ENCODE results near the gene RNF224. TPM values are rescaled to one million over a fixed set of nuclear protein-coding genes. Genes with fewer than 3 reads are reported as not detected.

RNF224 gene
- total and polyA plus RNA-seq, 2 of the 13 experiments (the other 11 are each of a cell fraction or from before 2014, with no cell fraction given), result 0.09 TPM; not detected in 1

DNA sequence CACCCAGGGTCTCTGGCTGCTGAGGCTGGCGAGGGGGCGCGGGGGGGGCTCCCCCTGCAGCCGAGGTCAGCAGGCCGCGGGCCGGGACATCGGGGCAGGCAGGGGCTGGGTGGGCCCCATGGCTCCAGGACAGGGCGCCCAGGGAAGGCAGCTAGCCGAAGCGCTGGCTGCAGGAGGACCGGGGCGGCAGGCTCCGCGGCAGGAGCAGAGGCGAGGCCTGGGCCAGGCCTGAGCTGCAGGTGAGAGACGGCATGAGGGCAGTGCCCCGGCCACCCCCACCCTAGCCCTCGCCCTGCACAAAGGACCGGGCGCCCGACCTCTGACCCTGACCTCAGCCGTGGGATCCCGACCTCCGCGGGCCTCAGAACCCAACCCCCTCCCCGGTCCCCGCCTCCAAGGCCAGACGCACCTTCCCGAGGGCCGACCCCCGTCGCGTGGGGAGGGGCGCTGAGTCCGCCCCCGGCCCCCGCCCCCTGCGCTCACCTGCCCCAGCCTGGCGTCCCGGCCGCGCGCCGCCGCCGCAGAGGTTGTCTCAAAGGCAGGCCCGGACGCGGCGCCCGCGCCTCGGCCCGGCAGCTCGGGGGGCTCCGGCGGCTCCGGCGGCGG lies 5.7 kb upstream of the RNF224 start (continued):
- TF ChIP-seq, protein P1, sequence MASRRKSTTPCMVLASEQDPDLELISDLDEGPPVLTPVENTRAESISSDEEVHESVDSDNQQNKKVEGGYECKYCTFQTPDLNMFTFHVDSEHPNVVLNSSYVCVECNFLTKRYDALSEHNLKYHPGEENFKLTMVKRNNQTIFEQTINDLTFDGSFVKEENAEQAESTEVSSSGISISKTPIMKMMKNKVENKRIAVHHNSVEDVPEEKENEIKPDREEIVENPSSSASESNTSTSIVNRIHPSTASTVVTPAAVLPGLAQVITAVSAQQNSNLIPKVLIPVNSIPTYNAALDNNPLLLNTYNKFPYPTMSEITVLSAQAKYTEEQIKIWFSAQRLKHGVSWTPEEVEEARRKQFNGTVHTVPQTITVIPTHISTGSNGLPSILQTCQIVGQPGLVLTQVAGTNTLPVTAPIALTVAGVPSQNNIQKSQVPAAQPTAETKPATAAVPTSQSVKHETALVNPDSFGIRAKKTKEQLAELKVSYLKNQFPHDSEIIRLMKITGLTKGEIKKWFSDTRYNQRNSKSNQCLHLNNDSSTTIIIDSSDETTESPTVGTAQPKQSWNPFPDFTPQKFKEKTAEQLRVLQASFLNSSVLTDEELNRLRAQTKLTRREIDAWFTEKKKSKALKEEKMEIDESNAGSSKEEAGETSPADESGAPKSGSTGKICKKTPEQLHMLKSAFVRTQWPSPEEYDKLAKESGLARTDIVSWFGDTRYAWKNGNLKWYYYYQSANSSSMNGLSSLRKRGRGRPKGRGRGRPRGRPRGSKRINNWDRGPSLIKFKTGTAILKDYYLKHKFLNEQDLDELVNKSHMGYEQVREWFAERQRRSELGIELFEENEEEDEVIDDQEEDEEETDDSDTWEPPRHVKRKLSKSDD (CRISPR knock-in tag; IDR thresholded peaks at IDR 0.05; ENCODE audit: low read depth), result 0 out of 2 replicates have a peak, but pooled peaks have one; percentile 18
- TF ChIP-seq ZFP82 (CRISPR knock-in tag; IDR thresholded peaks at IDR 0.05; ENCODE audit: borderline replicate concordance) (peak; percentile 53; the same call in 1 of the 2 replicates), KLF12 (CRISPR knock-in tag; IDR thresholded peaks at IDR 0.05; ENCODE audit: borderline replicate concordance) (0 out of 2 replicates have a peak, but pooled peaks have one; percentile 46), PITX1 (CRISPR knock-in tag; IDR thresholded peaks at IDR 0.05) (0 out of 2 replicates have a peak, but pooled peaks have one; percentile 27), ZNF746 (CRISPR knock-in tag; IDR thresholded peaks at IDR 0.05) (peak; percentile 59; the same call in 1 of the 2 replicates), ZFX (CRISPR knock-in tag; IDR thresholded peaks at IDR 0.05; ENCODE audit: low read depth) (peak; percentile 58), ZNF687 (CRISPR knock-in tag; IDR thresholded peaks at IDR 0.05) (peak; percentile 77), ZNF367 (CRISPR knock-in tag; IDR thresholded peaks at IDR 0.05; ENCODE audit: borderline replicate concordance) (no peak), NONO (IDR thresholded peaks at IDR 0.05) (no peak), NONO (CRISPR knock-in tag; conservative IDR thresholded peaks at IDR 0.05) (0 out of 2 replicates have a peak, but pooled peaks have one; percentile 23), TGIF2 (CRISPR knock-in tag; IDR thresholded peaks at IDR 0.05) (no peak), POLR2AphosphoS2 (IDR thresholded peaks at IDR 0.05; ENCODE audit: low read depth, low read length) (no peak), MXD4 (CRISPR knock-in tag; IDR thresholded peaks at IDR 0.05) (peak; percentile 25; the same call in 1 of the 2 replicates), SP5 (CRISPR knock-in tag; IDR thresholded peaks at IDR 0.05; ENCODE audit: borderline replicate concordance, low read depth) (peak; percentile 72), EEA1 (CRISPR knock-in tag; IDR thresholded peaks at IDR 0.05; ENCODE audit: borderline replicate concordance) (no peak), ZKSCAN8 (CRISPR knock-in tag; IDR thresholded peaks at IDR 0.05; ENCODE audit: borderline replicate concordance) (no peak), ZNF543 (CRISPR knock-in tag; IDR thresholded peaks at IDR 0.05) (peak; percentile 36; the same call in 1 of the 2 replicates), NR2C2 (CRISPR knock-in tag; IDR thresholded peaks at IDR 0.05; ENCODE audit: borderline replicate concordance) (peak; percentile 91)
